Lower leg skin (tissue), 3 donors: ENCODE results near the gene PPA1.

Experiments
- CTCF ChIP-seq, 3 donors: fragments of 450-650 bp; IDR thresholded peaks; one replicate each; pipeline ENCODE4 v1.5.1; 2016; ENCODE audit warnings: antibody characterized with exemption in 3 of 3, mild to moderate bottlenecking in 3 of 3, moderate library complexity in 2 of 3
- POLR2A ChIP-seq, 2 donors: fragments of 450-650 bp; IDR thresholded peaks; one replicate each; pipeline ENCODE4 v1.6.1; 2016 to 2017; ENCODE audit warnings: antibody characterized with exemption in 2 of 2, mild to moderate bottlenecking in 1 of 2, moderate library complexity in 1 of 2

- TF ChIP-seq CTCF (IDR thresholded peaks at IDR 0.05), result no peak
- no peak for TF ChIP-seq POLR2A (IDR thresholded peaks at IDR 0.05)
Measured at GRCh38 chr10:70166394-70166793, 66.8 kb downstream of the PPA1 start.
